Measurements from ENCODE around the gene RSPH1.

GRCh38 chr21:42423197-42423675 is 72.8 kb downstream of the RSPH1 start:
- TF ChIP-seq CTCF (IDR thresholded peaks at IDR 0.05) (no peak), EP300 (IDR thresholded peaks at IDR 0.05) (no peak), POLR2A (IDR thresholded peaks at IDR 0.05) (no peak)

Measured in upper lobe of left lung (tissue), 4 donors.